SK-N-MC (cell line): Measurements from ENCODE around the gene PDHB.

Source experiments
- EZH2 ChIP-seq: fragments of 200-600 bp; sonication (generic); IDR thresholded peaks from one replicate; pipeline ENCODE4 v1.6.1; 2017; ENCODE audit warnings: antibody characterized with exemption
- POLR2AphosphoS5 ChIP-seq: IDR thresholded peaks from 2 replicates; pipeline ENCODE4 v1.6.1; 2012; ENCODE audit warnings: mild to moderate bottlenecking, low read depth, low read length, borderline replicate concordance

GRCh38 chr3:58429657-58430056 is 4.0 kb downstream of the PDHB start:
- TF ChIP-seq EZH2 (no peak), POLR2AphosphoS5 (no peak)
